IMR-90 (cell line): ENCODE measurements around the gene FAAP20. TPM values are rescaled to one million over a fixed set of nuclear protein-coding genes. Genes with fewer than 3 reads are reported as not detected.

Experiments
- ATAC-seq: fragments of 200-7000 bp; cut with Tn5 transposase; 2 replicates; pipeline ENCODE4 v1.9.1; 2020; ENCODE audit warnings: low read depth, mild to moderate bottlenecking, moderate library complexity
- BruUV-seq: library from RNA; stranded (reverse); fragments of 400-500 nt; replicated peaks from 2 replicates; lab custom pipeline; 2021; lab: Mats Ljungman, UMichigan
- CTCF ChIA-PET: fragments of 300-600 bp; formaldehyde crosslinking; extraction: SDS; loops from one replicate; lab custom pipeline; 2021; ENCODE audit warnings: antibody characterized with exemption; lab: Yijun Ruan, JAX
- POLR2A ChIA-PET: fragments of 300-600 bp; sonication (Branson Sonifier 250); formaldehyde crosslinking; loops from one replicate; lab custom pipeline; 2022; ENCODE audit warnings: antibody characterized with exemption; ENCODE audit not compliant: unreplicated experiment; lab: Charles Lee
- DNase-seq: peaks from one replicate; pipeline ENCODE4 v3.0.0; 2013
- H2AFZ ChIP-seq: replicated peaks from 2 replicates; pipeline ENCODE3; 2013; ENCODE audit warnings: low read length, mild to moderate bottlenecking; ENCODE audit not compliant: poor library complexity
- H2AK5ac ChIP-seq: 2 replicates; pipeline ENCODE4 v1.6.1; 2013; ENCODE audit warnings: low read depth, low read length, inconsistent platforms
- H2AK9ac ChIP-seq: replicated peaks from 2 replicates; pipeline ENCODE3; 2013; ENCODE audit warnings: mild to moderate bottlenecking, low read depth, low read length, moderate library complexity; ENCODE audit not compliant: poor library complexity
- H2BK120ac ChIP-seq: 2 replicates; pipeline ENCODE4 v1.6.1; 2013; ENCODE audit warnings: low read depth, low read length, inconsistent platforms
- H2BK15ac ChIP-seq: 3 replicates; pipeline ENCODE4 v1.6.1; 2013; ENCODE audit warnings: low read depth, low read length, inconsistent platforms
- H2BK20ac ChIP-seq: 2 replicates; pipeline ENCODE4 v1.6.1; 2013; ENCODE audit warnings: low read depth, mild to moderate bottlenecking, inconsistent platforms, low read length, moderate library complexity
- H2BK5ac ChIP-seq: 2 replicates; pipeline ENCODE4 v1.6.1; 2013; ENCODE audit warnings: mild to moderate bottlenecking, low read depth, low read length, inconsistent platforms; ENCODE audit not compliant: poor library complexity, severe bottlenecking
- H3K14ac ChIP-seq: replicated peaks from 2 replicates; pipeline ENCODE4 v1.6.1; 2013; ENCODE audit warnings: low read depth, low read length, inconsistent platforms
- H3K18ac ChIP-seq: 2 replicates; pipeline ENCODE4 v1.6.1; 2013; ENCODE audit warnings: low read depth, low read length, control low read depth
- H3K23ac ChIP-seq: 2 replicates; pipeline ENCODE4 v1.6.1; 2013; ENCODE audit warnings: low read depth, low read length, inconsistent platforms
- H3K27ac ChIP-seq: 2 replicates; pipeline ENCODE4 v1.5.1; 2013; ENCODE audit warnings: mild to moderate bottlenecking, control low read depth, low read length; ENCODE audit not compliant: insufficient read depth
- H3K27me3 ChIP-seq: 2 replicates; pipeline ENCODE4 v1.6.1; 2013; ENCODE audit warnings: low read length; ENCODE audit not compliant: control insufficient read depth, insufficient read depth
- H3K36me3 ChIP-seq: 2 replicates; pipeline ENCODE4 v1.6.1; 2013; ENCODE audit warnings: low read length, mixed read lengths; ENCODE audit not compliant: control insufficient read depth, insufficient read depth
- H3K4ac ChIP-seq: 2 replicates; pipeline ENCODE4 v1.6.1; 2013; ENCODE audit warnings: low read depth, low read length, inconsistent platforms
- H3K4me1 ChIP-seq: 2 replicates; pipeline ENCODE4 v1.6.1; 2013; ENCODE audit warnings: low read length, mixed read lengths; ENCODE audit not compliant: control insufficient read depth, insufficient read depth
- H3K4me2 ChIP-seq: 2 replicates; pipeline ENCODE4 v1.6.1; 2013; ENCODE audit warnings: low read depth, mild to moderate bottlenecking, control low read depth, low read length, moderate library complexity
- H3K4me3 ChIP-seq: 2 replicates; pipeline ENCODE4 v1.5.1; 2013; ENCODE audit warnings: low read depth, mild to moderate bottlenecking, control low read depth, low read length, moderate library complexity; ENCODE audit not compliant: insufficient read depth
- H3K56ac ChIP-seq: 2 replicates; pipeline ENCODE4 v1.6.1; 2013; ENCODE audit warnings: low read length, inconsistent platforms; ENCODE audit not compliant: insufficient read depth; ENCODE audit errors: extremely low read depth
- H3K79me1 ChIP-seq, 2 experiments: 2 replicates each; pipeline ENCODE4 v1.6.1; 2013; ENCODE audit warnings: low read length in 2 of 2, inconsistent platforms in 1 of 2, low read depth in 1 of 2
- H3K9ac ChIP-seq: 2 replicates; pipeline ENCODE4 v1.6.1; 2013; ENCODE audit warnings: low read depth, low read length, control low read depth
- H3K9me1 ChIP-seq: 2 replicates; pipeline ENCODE4 v1.6.1; 2013; ENCODE audit warnings: low read length, inconsistent platforms; ENCODE audit not compliant: insufficient read depth
- H3K9me3 ChIP-seq: 2 replicates; pipeline ENCODE4 v1.6.1; 2013; ENCODE audit warnings: low read length; ENCODE audit not compliant: control insufficient read depth, insufficient read depth
- H4K20me1 ChIP-seq: 2 replicates; pipeline ENCODE4 v1.6.1; 2013; ENCODE audit warnings: low read length, inconsistent platforms; ENCODE audit not compliant: insufficient read depth
- H4K5ac ChIP-seq: 2 replicates; pipeline ENCODE4 v1.6.1; 2013; ENCODE audit warnings: mild to moderate bottlenecking, low read depth, low read length, control low read depth
- H4K8ac ChIP-seq, 2 experiments: 2 replicates each; pipeline ENCODE4 v1.6.1; 2013; ENCODE audit warnings: low read depth in 2 of 2, low read length in 2 of 2, control low read depth in 1 of 2, inconsistent platforms in 1 of 2
- H4K91ac ChIP-seq: 2 replicates; pipeline ENCODE4 v1.6.1; 2013; ENCODE audit warnings: low read depth, low read length, inconsistent platforms; ENCODE audit not compliant: insufficient read depth
- CEBPB ChIP-seq: IDR thresholded peaks from 2 replicates; pipeline ENCODE4 v1.6.1; 2012; ENCODE audit warnings: low read depth, low read length, improper control_type of control experiment
- FOS ChIP-seq: fragments of 150-350 bp; IDR thresholded peaks from 2 replicates; pipeline ENCODE4 v1.6.1; 2016; ENCODE audit warnings: low read depth, low read length
- MAZ ChIP-seq: IDR thresholded peaks from 2 replicates; pipeline ENCODE4 v1.6.1; 2012; ENCODE audit warnings: low read depth, mild to moderate bottlenecking, low read length, improper control_type of control experiment, moderate library complexity, borderline replicate concordance
- MXI1 ChIP-seq: IDR thresholded peaks from 2 replicates; pipeline ENCODE4 v1.6.1; 2012; ENCODE audit warnings: low read depth, mild to moderate bottlenecking, low read length, moderate library complexity, borderline replicate concordance
- RFX5 ChIP-seq: IDR thresholded peaks from 2 replicates; pipeline ENCODE4 v1.8.0; 2012; ENCODE audit warnings: low read depth, mild to moderate bottlenecking, low read length, moderate library complexity
- WGBS, 2 experiments: methylation state at CpG; one replicate each; pipeline versions ENCODE4 v1.1.5 to v1.1.7; 2013; ENCODE audit warnings: missing lambda C conversion rate in 2 of 2; ENCODE audit not compliant: insufficient read length in 1 of 2; ENCODE audit errors: extremely low coverage in 2 of 2; 5-methylcytosine and 5-hydroxymethylcytosine counted together
- dilution Hi-C: fragments of 300-500 bp; cut with HindIII; formaldehyde crosslinking; loops from one replicate; pipeline ENCODE4 v1.14.3; 2018; ENCODE audit warnings: low sequenced_read_pairs; ENCODE audit not compliant: unreplicated experiment
- in situ Hi-C: fragments of 300-500 bp; cut with MboI; formaldehyde crosslinking; loops from 3 replicates; pipeline ENCODE4 v1.14.3; 2019; ENCODE audit warnings: low sequenced_read_pairs, inconsistent platforms, mixed read lengths
- intact Hi-C: fragments of 100-400 bp; cut with micrococcal nuclease; formaldehyde crosslinking; loops from 2 replicates; pipeline ENCODE4 v1.10.0; 2022
- polyA plus RNA-seq, 3 experiments: library from polyadenylated mRNA; depleted of rRNA; stranded (reverse); fragments of >200 nt; gene quantifications; 2 replicates each; pipeline ENCODE4 v1.2.3, GENCODE V29; 2012; ENCODE audit warnings: low replicate concordance in 1 of 3
- total RNA-seq: library from RNA; depleted of rRNA; stranded (reverse); fragments of >200 nt; gene quantifications from 2 replicates; pipeline ENCODE4 v1.2.3, GENCODE V29; 2012
- TF ChIP-seq, protein P1 (sequence below): conservative IDR thresholded peaks from 2 replicates; pipeline ENCODE4 v1.5.1; 2012; ENCODE audit warnings: mild to moderate bottlenecking, low read depth, low read length, improper control_type of control experiment
- TF ChIP-seq, protein P2 (sequence below): fragments of 150-350 bp; IDR thresholded peaks from 2 replicates; pipeline ENCODE4 v1.6.1; 2017; ENCODE audit warnings: mild to moderate bottlenecking, antibody characterized with exemption, low read length, low read depth

Gene FAAP20
- total and polyA plus RNA-seq, 2 of the 4 experiments (the other 2 are of a cell fraction), result 6.5 to 31.5 TPM

DNA sequence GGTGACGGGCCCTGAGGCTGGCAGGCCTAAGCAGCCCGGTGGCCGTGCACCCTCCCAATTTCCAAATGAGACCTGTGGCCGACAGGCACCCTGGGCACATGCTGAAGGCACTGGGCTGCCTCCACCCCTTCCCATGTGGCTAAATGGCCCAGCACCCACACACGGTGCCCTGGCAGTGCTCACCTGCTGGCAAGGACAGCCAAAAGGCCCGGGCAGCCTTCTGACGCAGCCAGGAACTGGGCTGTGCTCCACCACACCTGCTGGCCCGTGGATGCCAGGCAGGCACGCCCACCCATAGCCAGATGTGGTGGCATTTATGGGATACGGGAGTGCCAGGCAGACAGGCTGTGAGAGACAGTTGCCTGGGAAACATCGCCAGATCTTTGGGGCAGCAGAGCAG, 4.0 kb upstream of the FAAP20 start (continued):
- TF ChIP-seq, protein P1, sequence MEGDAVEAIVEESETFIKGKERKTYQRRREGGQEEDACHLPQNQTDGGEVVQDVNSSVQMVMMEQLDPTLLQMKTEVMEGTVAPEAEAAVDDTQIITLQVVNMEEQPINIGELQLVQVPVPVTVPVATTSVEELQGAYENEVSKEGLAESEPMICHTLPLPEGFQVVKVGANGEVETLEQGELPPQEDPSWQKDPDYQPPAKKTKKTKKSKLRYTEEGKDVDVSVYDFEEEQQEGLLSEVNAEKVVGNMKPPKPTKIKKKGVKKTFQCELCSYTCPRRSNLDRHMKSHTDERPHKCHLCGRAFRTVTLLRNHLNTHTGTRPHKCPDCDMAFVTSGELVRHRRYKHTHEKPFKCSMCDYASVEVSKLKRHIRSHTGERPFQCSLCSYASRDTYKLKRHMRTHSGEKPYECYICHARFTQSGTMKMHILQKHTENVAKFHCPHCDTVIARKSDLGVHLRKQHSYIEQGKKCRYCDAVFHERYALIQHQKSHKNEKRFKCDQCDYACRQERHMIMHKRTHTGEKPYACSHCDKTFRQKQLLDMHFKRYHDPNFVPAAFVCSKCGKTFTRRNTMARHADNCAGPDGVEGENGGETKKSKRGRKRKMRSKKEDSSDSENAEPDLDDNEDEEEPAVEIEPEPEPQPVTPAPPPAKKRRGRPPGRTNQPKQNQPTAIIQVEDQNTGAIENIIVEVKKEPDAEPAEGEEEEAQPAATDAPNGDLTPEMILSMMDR, result no peak

DNA sequence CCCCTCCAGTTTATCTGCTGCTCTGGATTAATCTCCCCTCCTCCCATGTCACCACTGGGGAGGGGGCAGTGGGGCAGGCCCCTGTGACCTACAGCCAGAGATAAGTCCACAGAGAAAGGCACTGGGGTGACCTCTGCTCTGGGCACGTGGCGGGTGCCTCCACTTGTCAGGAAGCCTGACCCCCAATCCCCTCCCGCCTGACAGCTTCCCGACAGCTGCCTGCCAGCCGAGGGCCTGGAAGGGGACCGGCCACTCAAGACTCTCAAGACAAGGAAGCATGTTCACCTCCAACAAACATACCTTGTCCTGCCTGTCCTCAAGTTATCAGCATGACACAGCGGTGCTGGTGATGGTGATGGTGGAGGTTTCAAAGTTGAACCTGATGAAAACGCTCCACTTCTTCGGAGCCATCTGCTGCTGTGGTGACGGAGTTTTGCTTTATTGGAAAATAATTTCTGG, 3.2 kb upstream of the FAAP20 start:
- Histone ChIP-seq H2BK120ac (no peak overlapping the region), H3K27me3 (no peaks in the 10 kb centered on the region), H3K14ac (no peak overlapping the region), H3K23ac (no peak overlapping the region), H3K79me1 (peaks cover 10 to 37% of the 10 kb centered on the region in 2 experiments), H3K36me3 (no peaks in the 10 kb centered on the region), H2AFZ (peak overlapping the region; percentile 5), H2BK20ac (no peak overlapping the region), H3K9me3 (no peaks in the 10 kb centered on the region), H4K5ac (no peak overlapping the region), H3K9ac (no peak overlapping the region), H3K4me3 (no peak overlapping the region), H3K4me1 (peaks cover 14% of the 10 kb centered on the region), H3K4me2 (no peak overlapping the region), H4K20me1 (no peaks in the 10 kb centered on the region), H2BK15ac (no peak overlapping the region), H3K4ac (no peak overlapping the region), H2BK5ac (no peak overlapping the region), H3K9me1 (no peaks in the 10 kb centered on the region), H4K8ac (no peak overlapping the region), H2AK5ac (no peak overlapping the region; the same call in 1 of the 2 replicates), H3K56ac (no peak overlapping the region), H3K18ac (no peak overlapping the region), H4K91ac (no peak overlapping the region), H2AK9ac (no peak overlapping the region), H3K27ac (no peak overlapping the region)
- ChIA-PET POLR2A (no interaction called here), CTCF (interaction anchor here (2.0 kb wide), 1 partner anchor 184 kb away, joined by 5 read pairs; no protein-coding TSS in a partner anchor)
- intact Hi-C loops, result loop anchor here (5.0 kb wide), 1 partner anchor 115 kb away; no protein-coding TSS in a partner anchor
- in situ Hi-C loops, result loop anchor here (5.0 to 25.0 kb wide), 2 partner anchors 35 to 340 kb away; partner anchors contain the start of genes HES5 and PANK4
- DNase-seq, result no peak
- TF ChIP-seq RFX5 (no peak), CEBPB (no peak), MAZ (no peak), MXI1 (no peak), FOS (no peak)
- TF ChIP-seq, protein P2, sequence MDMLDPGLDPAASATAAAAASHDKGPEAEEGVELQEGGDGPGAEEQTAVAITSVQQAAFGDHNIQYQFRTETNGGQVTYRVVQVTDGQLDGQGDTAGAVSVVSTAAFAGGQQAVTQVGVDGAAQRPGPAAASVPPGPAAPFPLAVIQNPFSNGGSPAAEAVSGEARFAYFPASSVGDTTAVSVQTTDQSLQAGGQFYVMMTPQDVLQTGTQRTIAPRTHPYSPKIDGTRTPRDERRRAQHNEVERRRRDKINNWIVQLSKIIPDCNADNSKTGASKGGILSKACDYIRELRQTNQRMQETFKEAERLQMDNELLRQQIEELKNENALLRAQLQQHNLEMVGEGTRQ, result no peak
- TF ChIP-seq, protein P1, result no peak
- dilution Hi-C loops, result no loop called here
- no TSS peak for BruUV-seq
- ATAC-seq, result no peak
- WGBS, 2 experiments, result 90% methylated on average over 3 of the region's 10 CpGs; no CpG with 5 or more reads in 1 of the 2 experiments
